Neural progenitor cell (in vitro differentiated cells): ENCODE measurements around the gene NBPF11. TPM values are rescaled to one million over a fixed set of nuclear protein-coding genes. Genes with fewer than 3 reads are reported as not detected.

Experiments
- DNase-seq: peaks from one replicate; pipeline ENCODE4 v3.0.0-alpha.2; 2016; ENCODE audit warnings: low spot score
- H2AFZ ChIP-seq: fragments of 200-600 bp; sonication (generic); replicated peaks from 2 replicates; pipeline ENCODE4 v1.6.1; 2016; ENCODE audit warnings: antibody characterized with exemption
- H3F3A ChIP-seq: fragments of 200-600 bp; sonication (generic); 2 replicates; pipeline ENCODE4 v1.6.1; 2016; ENCODE audit warnings: antibody characterized with exemption, low read depth
- H3K27ac ChIP-seq: fragments of 200-600 bp; sonication (generic); 2 replicates; pipeline ENCODE4 v1.5.1; 2016; ENCODE audit warnings: mild to moderate bottlenecking
- H3K27me3 ChIP-seq: fragments of 200-600 bp; sonication (generic); 2 replicates; pipeline ENCODE4 v1.6.1; 2016; ENCODE audit warnings: mild to moderate bottlenecking, moderate library complexity
- H3K36me3 ChIP-seq: fragments of 200-600 bp; sonication (generic); 2 replicates; pipeline ENCODE4 v1.5.1; 2016
- H3K4me1 ChIP-seq: fragments of 200-600 bp; sonication (generic); 2 replicates; pipeline ENCODE4 v1.6.1; 2016; ENCODE audit warnings: mixed run types
- H3K4me2 ChIP-seq: fragments of 200-600 bp; sonication (generic); 2 replicates; pipeline ENCODE4 v1.6.1; 2016
- H3K4me3 ChIP-seq: fragments of 200-600 bp; sonication (generic); 2 replicates; pipeline ENCODE4 v1.5.1; 2016
- H3K79me2 ChIP-seq: fragments of 200-600 bp; sonication (generic); 2 replicates; pipeline ENCODE4 v1.6.1; 2016; ENCODE audit warnings: low read depth
- H3K9ac ChIP-seq: fragments of 200-600 bp; sonication (generic); 2 replicates; pipeline ENCODE4 v1.6.1; 2016
- H3K9me3 ChIP-seq: fragments of 200-600 bp; sonication (generic); 2 replicates; pipeline ENCODE4 v1.5.1; 2016; ENCODE audit warnings: low read depth
- H4K20me1 ChIP-seq: fragments of 200-600 bp; sonication (generic); 2 replicates; pipeline ENCODE4 v1.6.1; 2016; ENCODE audit warnings: low read depth
- H3K27ac Mint-ChIP-seq: 3 replicates; pipeline ENCODE4 v1.8.0; 2021; ENCODE audit warnings: mixed read lengths
- H3K27me3 Mint-ChIP-seq: 2 replicates; pipeline ENCODE4 v1.8.0; 2022; ENCODE audit warnings: low read depth, mild to moderate bottlenecking, inconsistent platforms, moderate library complexity, mixed read lengths; ENCODE audit not compliant: insufficient read depth
- H3K36me3 Mint-ChIP-seq: 3 replicates; pipeline ENCODE4 v1.8.0; 2021; ENCODE audit warnings: mixed read lengths
- H3K4me1 Mint-ChIP-seq: 3 replicates; pipeline ENCODE4 v1.8.0; 2021; ENCODE audit warnings: mixed read lengths
- H3K4me3 Mint-ChIP-seq: 3 replicates; pipeline ENCODE4 v1.8.0; 2021; ENCODE audit warnings: mild to moderate bottlenecking, moderate library complexity, mixed read lengths
- H3K9me3 Mint-ChIP-seq: 3 replicates; pipeline ENCODE4 v1.8.0; 2020; ENCODE audit warnings: mixed read lengths
- CTCF ChIP-seq: fragments of 200-600 bp; sonication (generic); IDR thresholded peaks from 2 replicates; pipeline ENCODE4 v1.5.1; 2017; ENCODE audit warnings: antibody characterized with exemption, mild to moderate bottlenecking
- EZH2 ChIP-seq: fragments of 200-600 bp; sonication (generic); IDR thresholded peaks from 2 replicates; pipeline ENCODE4 v1.6.1; 2017; ENCODE audit warnings: antibody characterized with exemption, mild to moderate bottlenecking, moderate library complexity
- EZH2phosphoT487 ChIP-seq: fragments of 200-600 bp; sonication (generic); IDR thresholded peaks from 2 replicates; pipeline ENCODE4 v1.6.1; 2017; ENCODE audit warnings: antibody characterized with exemption
- total RNA-seq: library from RNA; depleted of rRNA; stranded (reverse); fragments of >200 nt; gene quantifications from 2 replicates; pipeline ENCODE4 v1.2.3, GENCODE V29; 2015; ENCODE audit warnings: low replicate concordance

Gene NBPF11
- total RNA-seq, 1 donor from 2014 or later, result 9.1 TPM

GRCh38 chr1:148166558-148167492 lies 14.7 kb upstream of the NBPF11 start:
- no peak overlapping the region for H3K4me2 ChIP-seq
- H3K9ac ChIP-seq, result no peak overlapping the region
- no peak overlapping the region for H3K27ac ChIP-seq
- no peaks in the 10 kb centered on the region for H3K9me3 ChIP-seq
- no peaks in the 10 kb centered on the region for H3K27me3 ChIP-seq
- H2AFZ ChIP-seq, result no peak overlapping the region
- Mint-ChIP-seq H3K27me3 (no peaks in the 10 kb centered on the region), H3K27ac (no peak overlapping the region), H3K9me3 (no peaks in the 10 kb centered on the region), H3K36me3 (no peaks in the 10 kb centered on the region), H3K4me3 (no peak overlapping the region), H3K4me1 (peaks cover 10% of the 10 kb centered on the region)
- no peaks in the 10 kb centered on the region for H3K36me3 ChIP-seq
- no peak overlapping the region for H3K4me3 ChIP-seq
- no peak for TF ChIP-seq CTCF
- TF ChIP-seq EZH2, result no peak
- TF ChIP-seq EZH2phosphoT487, result no peak
- no peaks in the 10 kb centered on the region for H3K4me1 ChIP-seq
- no peak for DNase-seq
- no peaks in the 10 kb centered on the region for H3K79me2 ChIP-seq
- H3F3A ChIP-seq, result no peaks in the 10 kb centered on the region
- no peaks in the 10 kb centered on the region for H4K20me1 ChIP-seq

- H3K4me3 ChIP-seq, result no peak overlapping the region
- peaks cover 13% of the 10 kb centered on the region for H3K4me1 Mint-ChIP-seq
- DNase-seq, result no peak
- H3K9me3 ChIP-seq, result no peaks in the 10 kb centered on the region
- no peaks in the 10 kb centered on the region for H3F3A ChIP-seq
- TF ChIP-seq CTCF (no peak), EZH2phosphoT487 (no peak), EZH2 (no peak)
- H3K9me3 Mint-ChIP-seq, result peaks cover 13% of the 10 kb centered on the region
- no peaks in the 10 kb centered on the region for H3K79me2 ChIP-seq
- H3K9ac ChIP-seq, result no peak overlapping the region
- no peaks in the 10 kb centered on the region for H3K27me3 ChIP-seq
- no peak overlapping the region for H3K4me3 Mint-ChIP-seq
- H3K4me1 ChIP-seq, result no peaks in the 10 kb centered on the region
- H4K20me1 ChIP-seq, result no peaks in the 10 kb centered on the region
- no peak overlapping the region for H3K4me2 ChIP-seq
- peaks cover 5% of the 10 kb centered on the region for H3K27me3 Mint-ChIP-seq
- no peak overlapping the region for H3K27ac ChIP-seq
- no peak overlapping the region for H3K27ac Mint-ChIP-seq
- no peak overlapping the region for H2AFZ ChIP-seq
- no peaks in the 10 kb centered on the region for H3K36me3 Mint-ChIP-seq
- no peaks in the 10 kb centered on the region for H3K36me3 ChIP-seq
These were observed 10.3 kb upstream of the NBPF11 start for GRCh38 chr1:148162363-148162762.

GRCh38 chr1:148161053-148161901 lies 9.2 kb upstream of the NBPF11 start:
- TF ChIP-seq EZH2 (no peak), EZH2phosphoT487 (no peak), CTCF (no peak)
- Mint-ChIP-seq H3K36me3 (no peaks in the 10 kb centered on the region), H3K27ac (no peak overlapping the region), H3K4me3 (no peak overlapping the region), H3K27me3 (peaks cover 5% of the 10 kb centered on the region), H3K4me1 (peaks cover 5% of the 10 kb centered on the region), H3K9me3 (peaks cover 13% of the 10 kb centered on the region)
- Histone ChIP-seq H3K9me3 (no peaks in the 10 kb centered on the region), H3K9ac (no peak overlapping the region), H3K27ac (no peak overlapping the region), H3K79me2 (no peaks in the 10 kb centered on the region), H2AFZ (no peak overlapping the region), H3F3A (no peaks in the 10 kb centered on the region), H3K4me1 (no peaks in the 10 kb centered on the region), H4K20me1 (no peaks in the 10 kb centered on the region), H3K36me3 (no peaks in the 10 kb centered on the region), H3K4me2 (no peak overlapping the region), H3K4me3 (no peak overlapping the region), H3K27me3 (no peaks in the 10 kb centered on the region)
- no peak for DNase-seq
